GM12878 (cell line): ENCODE data around the gene TUBB1. TPM values are rescaled to one million over a fixed set of nuclear protein-coding genes. Genes with fewer than 3 reads are reported as not detected.

ENCODE experiments used
- ATAC-seq: fragments of 200-7000 bp; cut with Tn5 transposase; 3 replicates; pipeline ENCODE4 v1.9.1; 2020; ENCODE audit warnings: mild to moderate bottlenecking, moderate library complexity
- BruUV-seq: library from RNA; stranded (reverse); fragments of 400-500 nt; replicated peaks from 2 replicates; lab custom pipeline; 2021; lab: Mats Ljungman, UMichigan
- CTCF ChIA-PET: fragments of 300-600 bp; sonication (Branson Sonifier 250); formaldehyde crosslinking; extraction: SDS; loops from one replicate; lab custom pipeline; 2021; ENCODE audit warnings: inconsistent platforms; lab: Yijun Ruan, JAX
- POLR2A ChIA-PET: fragments of 350-600 bp; formaldehyde crosslinking; extraction: SDS; loops from one replicate; lab custom pipeline; 2021; ENCODE audit warnings: inconsistent platforms; lab: Charles Lee
- RAD21 ChIA-PET: fragments of 300-600 bp; sonication (Branson Sonifier 250); formaldehyde crosslinking; loops from one replicate; lab custom pipeline; 2023; ENCODE audit warnings: antibody characterized with exemption; ENCODE audit not compliant: unreplicated experiment; lab: Charles Lee
- SMC1A ChIA-PET: fragments of 300-600 bp; sonication (Branson Sonifier 250); formaldehyde crosslinking; loops from one replicate; lab custom pipeline; 2023; ENCODE audit not compliant: unreplicated experiment, uncharacterized antibody; lab: Charles Lee
- DNase-seq: peaks from one replicate; pipeline ENCODE4 v3.0.0-alpha.2; 2011; ENCODE audit warnings: low read depth, low spot score
- FAIRE-seq: peaks from 3 replicates; lab custom pipeline; 2011; peaks lifted over from hg19 to GRCh38; lab: Jason Lieb, UNC
- H2AFZ ChIP-seq: 2 replicates; pipeline ENCODE4 v1.6.0; 2011; ENCODE audit warnings: low read depth, low read length, control low read depth; ENCODE audit not compliant: control insufficient read depth
- H3K27ac ChIP-seq: 2 replicates; pipeline ENCODE4 v1.5.1; 2011; ENCODE audit warnings: control low read depth; ENCODE audit not compliant: control insufficient read depth, insufficient read depth
- H3K27me3 ChIP-seq, 2 experiments: replicated peaks in 1 of 2; 2 replicates each; pipeline versions ENCODE4 v1.6.0 to v1.6.1; 2011; ENCODE audit warnings: low read length in 1 of 2; ENCODE audit not compliant: control insufficient read depth in 2 of 2, insufficient read depth in 2 of 2
- H3K36me3 ChIP-seq, 2 experiments: 2 replicates each; pipeline ENCODE4 v1.5.1; 2011; ENCODE audit warnings: low read length in 1 of 2; ENCODE audit not compliant: control insufficient read depth in 2 of 2, insufficient read depth in 2 of 2
- H3K4me1 ChIP-seq: 2 replicates; pipeline ENCODE4 v1.6.1; 2011; ENCODE audit warnings: mild to moderate bottlenecking, low read length, moderate library complexity, mixed read lengths; ENCODE audit not compliant: control insufficient read depth, insufficient read depth
- H3K4me2 ChIP-seq: 2 replicates; pipeline ENCODE4 v1.6.0; 2011; ENCODE audit warnings: control low read depth; ENCODE audit not compliant: control insufficient read depth, insufficient read depth
- H3K4me3 ChIP-seq: fragments of 200-600 bp; sonication (generic); 2 replicates; pipeline ENCODE4 v1.5.1; 2016
- H3K79me2 ChIP-seq: 2 replicates; pipeline ENCODE4 v1.6.0; 2011; ENCODE audit warnings: low read length; ENCODE audit not compliant: control insufficient read depth, insufficient read depth
- H3K9ac ChIP-seq: 2 replicates; pipeline ENCODE4 v1.8.0; 2011; ENCODE audit warnings: low read length, control low read depth, mixed read lengths; ENCODE audit not compliant: control insufficient read depth, insufficient read depth
- H3K9me3 ChIP-seq: replicated peaks from 3 replicates; pipeline ENCODE4 v1.5.1; 2011; ENCODE audit warnings: mild to moderate bottlenecking, low read length; ENCODE audit not compliant: control insufficient read depth, insufficient read depth
- H4K20me1 ChIP-seq: 2 replicates; pipeline ENCODE4 v1.6.0; 2011; ENCODE audit not compliant: control insufficient read depth, insufficient read depth
- ATF2 ChIP-seq: IDR thresholded peaks from 2 replicates; pipeline ENCODE4 v1.6.1; 2012; ENCODE audit warnings: low read length, inconsistent platforms
- BACH1 ChIP-seq: fragments of 450-650 bp; IDR thresholded peaks from 2 replicates; pipeline ENCODE4 v1.6.1; 2017; ENCODE audit warnings: mild to moderate bottlenecking, borderline replicate concordance
- CTCF ChIP-seq, 3 experiments: IDR thresholded peaks in 2 of 3; conservative IDR thresholded peaks in 1 of 3; 2 replicates each; pipeline ENCODE4 v1.5.1; 2011; ENCODE audit warnings: low read depth in 3 of 3, low read length in 3 of 3, mild to moderate bottlenecking in 3 of 3, control low read depth in 2 of 3, moderate library complexity in 2 of 3, inconsistent platforms in 1 of 3, mixed read lengths in 1 of 3; ENCODE audit not compliant: control insufficient read depth in 2 of 3, insufficient read depth in 1 of 3; ENCODE audit errors: extremely low read depth in 1 of 3
- KDM1A ChIP-seq: fragments of 200-600 bp; sonication (generic); IDR thresholded peaks from 2 replicates; pipeline ENCODE4 v1.6.1; 2016; ENCODE audit warnings: borderline replicate concordance
- NFIC ChIP-seq: IDR thresholded peaks from 2 replicates; pipeline ENCODE4 v1.6.1; 2012; ENCODE audit warnings: low read depth, mild to moderate bottlenecking, inconsistent platforms, low read length, moderate library complexity
- NRF1 ChIP-seq: conservative IDR thresholded peaks from 2 replicates; pipeline ENCODE4 v1.6.1; 2011; ENCODE audit warnings: mild to moderate bottlenecking, low read depth, low read length, improper control_type of control experiment
- POLR2A ChIP-seq: IDR thresholded peaks from 2 replicates; pipeline ENCODE4 v1.6.1; 2011; ENCODE audit warnings: low read depth, mild to moderate bottlenecking, low read length
- POLR2AphosphoS5 ChIP-seq: IDR thresholded peaks from 2 replicates; pipeline ENCODE4 v1.6.1; 2011; ENCODE audit warnings: mild to moderate bottlenecking, low read length, inconsistent platforms
- RAD51 ChIP-seq: fragments of 450-650 bp; IDR thresholded peaks from 2 replicates; pipeline ENCODE4 v1.6.1; 2016; ENCODE audit warnings: moderate library complexity, mild to moderate bottlenecking, inconsistent platforms
- SIX5 ChIP-seq: IDR thresholded peaks from 2 replicates; pipeline ENCODE4 v1.6.1; 2011; ENCODE audit warnings: mild to moderate bottlenecking, low read depth, low read length, moderate library complexity; ENCODE audit not compliant: severe bottlenecking
- SMARCA5 ChIP-seq: fragments of 450-650 bp; IDR thresholded peaks from 2 replicates; pipeline ENCODE4 v1.6.1; 2017; ENCODE audit warnings: mild to moderate bottlenecking
- SPI1 ChIP-seq: IDR thresholded peaks from 2 replicates; pipeline ENCODE4 v1.6.1; 2011; ENCODE audit warnings: low read depth, mild to moderate bottlenecking, low read length, moderate library complexity, borderline replicate concordance; ENCODE audit not compliant: insufficient read depth
- SUZ12 ChIP-seq: fragments of 200-600 bp; sonication (generic); IDR thresholded peaks from one replicate; pipeline ENCODE4 v1.6.1; 2018; ENCODE audit warnings: antibody characterized with exemption, mild to moderate bottlenecking; ENCODE audit not compliant: unreplicated experiment
- ZBTB11 ChIP-seq: fragments of 450-650 bp; formaldehyde crosslinking; IDR thresholded peaks from 2 replicates; pipeline ENCODE4 v1.5.0; 2022; ENCODE audit warnings: mild to moderate bottlenecking, missing genetic modification characterization
- WGBS: methylation state at CpG from one replicate; pipeline ENCODE4 v1.1.6; 2016; ENCODE audit warnings: low lambda C conversion rate; ENCODE audit not compliant: insufficient replicate concordance, insufficient coverage; ENCODE audit errors: missing lambda C conversion rate; 5-methylcytosine and 5-hydroxymethylcytosine counted together
- in situ Hi-C: fragments of 300-500 bp; cut with MboI; formaldehyde crosslinking; loops from 9 replicates; pipeline ENCODE4 v1.14.3; 2018; ENCODE audit warnings: mixed read lengths
- intact Hi-C: fragments of 100-400 bp; cut with micrococcal nuclease; formaldehyde crosslinking; loops from one replicate; pipeline ENCODE4 v1.14.2; 2022; ENCODE audit not compliant: unreplicated experiment
- polyA plus RNA-seq, 11 experiments: library from polyadenylated mRNA; depleted of rRNA in 4 of 11; unstranded in 6 of 11; stranded (reverse) in 5 of 11; fragments of >200 nt; fragmentation: Nextera tagmentation in 4 of 11; fragmentation: Illumina TruSeq in 1 of 11; extraction: Ambion mirVana in 4 of 11; extraction: Trizol in 1 of 11; gene quantifications; 1 replicate in 1 of 11; 2 replicates in 10 of 11; pipeline versions ENCODE4 v1.2.1 to v1.2.3, GENCODE V29; 2011 to 2016; ENCODE audit warnings: inconsistent platforms in 2 of 11, missing spikeins in 2 of 11, low read depth in 1 of 11
- total RNA-seq, 4 experiments: library from RNA; depleted of rRNA in 3 of 4; stranded (reverse); fragments of >200 nt in 3 of 4; fragmentation: Illumina TruSeq in 1 of 4; extraction: Trizol in 1 of 4; gene quantifications; 2 replicates each; pipeline versions ENCODE4 v1.2.1 to v1.2.3, GENCODE V29; 2013 to 2021

Gene TUBB1
- total and polyA plus RNA-seq, 10 of the 15 experiments (the other 5 are each of a cell fraction or from before 2014, with no cell fraction given): 0.02 to 0.20 (median 0.06) TPM; not detected in 3

GRCh38 chr20:59001449-59002171 is 17.6 kb upstream of the TUBB1 start:
- POLR2A ChIA-PET: interaction anchor here (0.7 kb wide), 1 partner anchor 28 kb away, joined by 8 read pairs; no protein-coding TSS in a partner anchor
- intact Hi-C loops: no loop called here
- Histone ChIP-seq H4K20me1 (peaks cover 5% of the 10 kb centered on the region; the same call in 1 of the 2 replicates), H3K79me2 (peaks cover 48% of the 10 kb centered on the region), H3K9me3 (no peaks in the 10 kb centered on the region), H3K4me3 (no peak overlapping the region), H3K4me1 (peaks cover 20% of the 10 kb centered on the region), H3K4me2 (no peak overlapping the region), H3K36me3 (peaks cover 26 to 39% of the 10 kb centered on the region in 2 experiments), H3K27ac (no peak overlapping the region), H2AFZ (no peak overlapping the region)
- SMC1A ChIA-PET: no interaction called here
- no peak for DNase-seq
- RAD21 ChIA-PET: no interaction called here
- CTCF ChIA-PET: no interaction called here
- in situ Hi-C loops: loop anchor here (10.0 kb wide), 2 partner anchors 547 to 1607 kb away; partner anchors contain the start of gene RBM38
- FAIRE-seq: no peak
- 95% methylated on average over 26 of the region's 27 CpGs for WGBS
- TF ChIP-seq ATF2 (no peak), RAD51 (no peak), SPI1 (no peak), NRF1 (no peak), BACH1 (no peak), SMARCA5 (no peak), NFIC (no peak), POLR2AphosphoS5 (0 out of 2 replicates have a peak, but pooled peaks have one; percentile 12), CTCF (IDR thresholded peaks at IDR 0.05 in 2 of 3, conservative IDR thresholded peaks at IDR 0.05 in 1 of 3; ENCODE audit: control insufficient read depth in 2 of 3, extremely low read depth in 1 of 3, insufficient read depth in 1 of 3, low read depth in 3 of 3, low read length in 3 of 3) (no peak), KDM1A (no peak), SIX5 (no peak), ZBTB11 (CRISPR knock-in tag) (no peak), SUZ12 (no peak), POLR2A (peak; percentile 54)
- TF ChIP-seq, all 136 proteins: peak for 2
- no peak for ATAC-seq
- BruUV-seq: no TSS peak
- Histone ChIP-seq H3K27me3 (no peaks in the 10 kb centered on the region), H3K9ac (no peak overlapping the region)
